Mucosa of descending colon (tissue), 3 donors: ENCODE data around the gene TMX4. TPM values are rescaled to one million over a fixed set of nuclear protein-coding genes. Genes with fewer than 3 reads are reported as not detected.

Experiments
- ATAC-seq: fragments of 200-7000 bp; cut with Tn5 transposase; one replicate; pipeline ENCODE4 v1.9.1; 2020; ENCODE audit warnings: mild to moderate bottlenecking, moderate library complexity
- DNase-seq, 3 donors: peaks; one replicate each; pipeline ENCODE4 v3.0.0-alpha.2; 2020
- H3K36me3 ChIP-seq: fragments of 200-600 bp; one replicate; pipeline ENCODE4 v1.8.0; 2021; ENCODE audit warnings: low read depth, mild to moderate bottlenecking
- H3K4me1 ChIP-seq: fragments of 200-600 bp; one replicate; pipeline ENCODE4 v1.8.0; 2021; ENCODE audit warnings: low read depth, mild to moderate bottlenecking
- H3K4me3 ChIP-seq: fragments of 200-600 bp; one replicate; pipeline ENCODE4 v1.8.0; 2021; ENCODE audit warnings: mild to moderate bottlenecking
- H3K9me3 ChIP-seq: fragments of 200-600 bp; one replicate; pipeline ENCODE4 v1.8.0; 2021; ENCODE audit warnings: mild to moderate bottlenecking
- CTCF ChIP-seq: fragments of 200-600 bp; IDR thresholded peaks from one replicate; pipeline ENCODE4 v1.8.0; 2022; ENCODE audit warnings: antibody characterized with exemption, mild to moderate bottlenecking
- intact Hi-C, 2 donors: fragments of 100-400 bp; cut with DNase I in 1 of 2; cut with micrococcal nuclease in 1 of 2; formaldehyde crosslinking; loops; one replicate each; pipeline versions ENCODE4 v1.11.0 to v1.11.1; 2022; cut with DNase I, micrococcal nuclease
- total RNA-seq, 3 donors: library from RNA; stranded (reverse); fragmentation: NEBNext Ultra II Directional in 2 of 3; extraction: Animal tissue kit (Norgen Biotek cat#: 25700) in 2 of 3; gene quantifications; one replicate each; pipeline versions ENCODE4 v1.2.1 to v1.2.4, GENCODE V29; 2021 to 2023
- donor health status: DM: no; HTN: no; CAD: no; lungs with moderate emphysema.
- donor health status: DM: no; HTN: no; CAD: no.
- donor health status: DM: no; HTN: yes; CAD: no.

The TMX4 gene
- total RNA-seq, 3 donors from 2014 or later = 20.4 to 91.6 (median 26.5) TPM

DNA sequence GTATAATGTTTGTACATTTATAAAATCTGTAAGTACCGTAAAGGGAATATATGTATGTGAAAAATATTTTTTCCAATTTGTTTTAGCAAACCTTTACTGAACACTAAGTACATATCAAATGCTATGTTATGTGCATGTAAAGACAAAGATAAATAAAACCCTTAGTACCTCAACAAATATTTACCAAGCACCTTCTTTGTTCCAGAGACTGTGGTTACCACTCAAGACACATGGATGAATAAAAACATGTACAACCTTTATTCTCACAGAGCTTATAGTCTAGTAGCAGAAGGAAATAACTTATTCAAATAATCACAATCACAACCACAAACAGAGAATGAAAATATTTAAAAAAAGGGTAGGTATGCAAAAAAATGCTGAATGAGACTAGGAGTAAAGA lies 17.5 kb downstream of the TMX4 start:
- no peak for ATAC-seq
- H3K36me3 ChIP-seq = no peaks in the 10 kb centered on the region
- intact Hi-C loops = no loop called here

GRCh38 chr20:8000796-8001195 lies 18.8 kb downstream of the TMX4 start:
- Histone ChIP-seq H3K9me3 (no peaks in the 10 kb centered on the region), H3K4me1 (no peaks in the 10 kb centered on the region), H3K36me3 (no peaks in the 10 kb centered on the region), H3K4me3 (no peak overlapping the region)
- intact Hi-C loops = no loop called here
- no peak for DNase-seq
- ATAC-seq = no peak
- no peak for TF ChIP-seq CTCF

More for the DNA sequence above, 17.5 kb downstream of the TMX4 start:
- Histone ChIP-seq H3K4me1 (no peaks in the 10 kb centered on the region), H3K4me3 (no peak overlapping the region), H3K9me3 (no peaks in the 10 kb centered on the region)
- TF ChIP-seq CTCF = no peak
- DNase-seq = no peak

- H3K4me1 ChIP-seq = no peaks in the 10 kb centered on the region
- DNase-seq (no peak), ATAC-seq (no peak)
- no peak for TF ChIP-seq CTCF
- intact Hi-C loops = no loop called here
- H3K4me3 ChIP-seq = no peak overlapping the region
- H3K36me3 ChIP-seq = no peaks in the 10 kb centered on the region
- H3K9me3 ChIP-seq = no peaks in the 10 kb centered on the region
Observed at GRCh38 chr20:7996898-7997297, 22.7 kb downstream of the TMX4 start.

DNA sequence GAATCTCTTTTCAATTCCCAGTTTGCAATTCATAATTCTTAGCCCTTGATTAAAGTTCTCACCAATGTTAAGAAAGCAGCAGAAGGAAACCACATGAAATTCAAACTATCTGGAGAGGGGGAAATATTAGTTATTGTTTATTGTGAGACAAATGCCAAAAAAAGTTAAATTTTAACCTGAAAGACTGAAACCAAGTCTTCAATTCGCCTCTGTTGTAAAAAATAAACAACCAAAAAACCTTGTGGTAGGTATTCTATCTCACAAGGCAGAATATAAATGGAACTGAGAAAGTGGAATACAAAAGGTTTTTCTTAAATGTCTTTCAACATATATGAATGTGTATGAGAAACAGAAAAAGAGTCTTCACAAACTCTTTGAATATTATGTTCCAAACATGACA lies 24.8 kb downstream of the TMX4 start:
- H3K9me3 ChIP-seq = no peaks in the 10 kb centered on the region
- H3K4me3 ChIP-seq = no peak overlapping the region
- H3K4me1 ChIP-seq = no peaks in the 10 kb centered on the region
- DNase-seq (no peak), ATAC-seq (no peak)
- no peaks in the 10 kb centered on the region for H3K36me3 ChIP-seq
- no peak for TF ChIP-seq CTCF
- intact Hi-C loops = no loop called here

- Histone ChIP-seq H3K4me1 (no peaks in the 10 kb centered on the region), H3K36me3 (no peaks in the 10 kb centered on the region), H3K4me3 (no peak overlapping the region), H3K9me3 (no peaks in the 10 kb centered on the region)
- no peak for TF ChIP-seq CTCF
- intact Hi-C loops = no loop called here
- DNase-seq (no peak), ATAC-seq (no peak)
Observed at GRCh38 chr20:7993703-7994102, 25.9 kb downstream of the TMX4 start.

DNA sequence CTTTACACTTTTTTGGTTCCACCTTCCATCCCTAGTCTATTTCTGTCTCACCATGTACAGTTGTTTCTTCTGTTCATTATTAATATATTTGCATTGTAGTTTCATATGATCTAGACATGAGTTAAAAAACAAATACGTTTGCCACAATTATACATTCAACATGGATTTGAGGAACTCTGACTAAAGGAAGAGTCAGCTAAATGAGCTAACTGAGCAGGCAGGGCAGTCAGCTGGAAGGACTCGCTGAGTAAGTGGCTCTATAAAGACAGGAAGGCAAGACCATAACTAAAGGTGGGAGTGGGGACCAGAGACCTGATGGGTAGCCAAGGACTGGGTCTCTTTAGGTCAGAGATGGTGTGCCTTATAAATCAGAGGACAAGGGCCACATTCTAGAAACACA lies 26.3 kb downstream of the TMX4 start:
- Histone ChIP-seq H3K9me3 (no peaks in the 10 kb centered on the region), H3K4me1 (no peaks in the 10 kb centered on the region), H3K36me3 (no peaks in the 10 kb centered on the region), H3K4me3 (no peak overlapping the region)
- TF ChIP-seq CTCF = no peak
- ATAC-seq (no peak), DNase-seq (no peak)
- intact Hi-C loops = no loop called here
